ENCODE results near the gene ERF.

DNA sequence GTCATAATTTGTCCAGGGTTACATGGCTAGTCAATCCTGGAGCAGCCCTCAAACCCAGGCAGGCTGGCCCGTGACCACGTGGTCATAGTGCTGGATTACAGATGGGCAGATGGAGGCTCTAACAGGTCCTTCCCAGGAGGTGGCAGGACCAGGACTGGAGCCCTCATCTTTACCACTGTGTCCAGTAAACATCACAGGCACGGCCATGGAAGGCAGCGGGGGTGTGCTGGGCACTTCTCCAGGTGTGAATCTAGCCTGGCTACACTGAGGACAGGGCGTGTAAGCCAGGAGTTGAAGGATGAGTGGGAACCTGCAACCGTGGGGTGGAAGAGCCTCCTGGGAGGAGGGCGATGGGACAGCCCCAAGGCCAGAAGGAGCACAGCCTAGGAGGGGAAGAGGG lies 20.2 kb upstream of the ERF start:
- TF ChIP-seq GATA2 (IDR thresholded peaks at IDR 0.05; ENCODE audit: low read depth, low read length) (no peak), GATA3 (IDR thresholded peaks at IDR 0.05; ENCODE audit: low read depth, low read length) (no peak)
